HG03565 (cell line): ENCODE measurements around the gene CHAF1A.

Source experiments
- ATAC-seq: cut with Tn5 transposase; IDR thresholded peaks from one replicate; pipeline ENCODE4 v1.9.1; 2021; ENCODE audit warnings: mild to moderate bottlenecking, moderate library complexity; ENCODE audit not compliant: unreplicated experiment

CHAF1A gene

GRCh38 chr19:4366666-4367335 lies 35.6 kb upstream of the CHAF1A start:
- ATAC-seq = no peak

- no peak for ATAC-seq
Measured at GRCh38 chr19:4367336-4367723, 35.1 kb upstream of the CHAF1A start.

GRCh38 chr19:4367781-4368127 lies 34.7 kb upstream of the CHAF1A start:
- ATAC-seq = no peak

- ATAC-seq = no peak
Measured at GRCh38 chr19:4368128-4368820, 34.2 kb upstream of the CHAF1A start.

- peak; percentile 45 for ATAC-seq
Measured at GRCh38 chr19:4369109-4369887, 33.1 kb upstream of the CHAF1A start.

- ATAC-seq = no peak
Measured at GRCh38 chr19:4369888-4370260, 32.6 kb upstream of the CHAF1A start.

GRCh38 chr19:4370418-4371041 lies 31.9 kb upstream of the CHAF1A start:
- no peak for ATAC-seq

- ATAC-seq = no peak
Measured at GRCh38 chr19:4371247-4372164, 30.9 kb upstream of the CHAF1A start.

- no peak for ATAC-seq
Measured at GRCh38 chr19:4372165-4373012, 30.1 kb upstream of the CHAF1A start.

- ATAC-seq = no peak
Measured at GRCh38 chr19:4373013-4373367, 29.4 kb upstream of the CHAF1A start.

GRCh38 chr19:4373601-4374497 lies 28.6 kb upstream of the CHAF1A start:
- ATAC-seq = no peak

GRCh38 chr19:4374498-4375163 lies 27.8 kb upstream of the CHAF1A start:
- no peak for ATAC-seq

GRCh38 chr19:4375164-4376027 lies 27.0 kb upstream of the CHAF1A start:
- no peak for ATAC-seq

GRCh38 chr19:4376028-4376670 lies 26.3 kb upstream of the CHAF1A start:
- no peak for ATAC-seq

GRCh38 chr19:4376671-4376990 lies 25.8 kb upstream of the CHAF1A start:
- no peak for ATAC-seq

- no peak for ATAC-seq
Measured at GRCh38 chr19:4376991-4377781, 25.3 kb upstream of the CHAF1A start.
